Measurements from ENCODE around the gene LPO.
A peak's percentile ranks its signal among the peaks of the same experiment; 100 is the strongest.

The LPO gene

GRCh38 chr17:58229881-58230280, 8.5 kb upstream of the LPO start:
- no peak for DNase-seq

- DNase-seq = no peak
Observed at GRCh38 chr17:58231641-58232040, 6.7 kb upstream of the LPO start.

- peak; percentile 70 for DNase-seq
Observed at GRCh38 chr17:58232707-58233156, 5.7 kb upstream of the LPO start.

GRCh38 chr17:58233543-58233942, 4.8 kb upstream of the LPO start:
- no peak for DNase-seq

- DNase-seq = no peak
Observed at GRCh38 chr17:58234512-58234911, 3.9 kb upstream of the LPO start.

- DNase-seq = no peak
Observed at GRCh38 chr17:58235821-58236220, 2.6 kb upstream of the LPO start.

- no peak for DNase-seq
Observed at GRCh38 chr17:58236394-58236793, 2.0 kb upstream of the LPO start.

- DNase-seq = no peak
Observed at GRCh38 chr17:58239987-58240386, 1.6 kb downstream of the LPO start.

- no peak for DNase-seq
Observed at GRCh38 chr17:58242171-58242784, 3.9 kb downstream of the LPO start.

GRCh38 chr17:58244963-58245362, 6.6 kb downstream of the LPO start:
- DNase-seq = no peak

GRCh38 chr17:58245428-58246103, 7.2 kb downstream of the LPO start:
- DNase-seq = no peak

- no peak for DNase-seq
Observed at GRCh38 chr17:58246104-58246740, 7.8 kb downstream of the LPO start.

- no peak for DNase-seq
Observed at GRCh38 chr17:58246781-58247180, 8.4 kb downstream of the LPO start.

- no peak for DNase-seq
Observed at GRCh38 chr17:58247511-58248363, 9.4 kb downstream of the LPO start.

- no peak for DNase-seq
Observed at GRCh38 chr17:58248955-58249269, 10.5 kb downstream of the LPO start.

- DNase-seq = peak; percentile 65
Observed at GRCh38 chr17:58249270-58250133, 11.1 kb downstream of the LPO start.

- DNase-seq = no peak
Observed at GRCh38 chr17:58250344-58251011, 12.1 kb downstream of the LPO start.

GRCh38 chr17:58252141-58252540, 13.8 kb downstream of the LPO start:
- no peak for DNase-seq

GRCh38 chr17:58253082-58253481, 14.7 kb downstream of the LPO start:
- DNase-seq = no peak

- DNase-seq = no peak
Observed at GRCh38 chr17:58254803-58255202, 16.4 kb downstream of the LPO start.

- DNase-seq = no peak
Observed at GRCh38 chr17:58262149-58262548, 23.8 kb downstream of the LPO start.

- DNase-seq = no peak
Observed at GRCh38 chr17:58263773-58264172, 25.4 kb downstream of the LPO start.

Measured in CD4-positive, alpha-beta T cell treated with Interferon gamma for 1 hour (primary cell).